ENCODE results near the gene MRPL32.

GRCh38 chr7:42964293-42964692 lies 32.1 kb downstream of the MRPL32 start:
- TF ChIP-seq CTCF (IDR thresholded peaks at IDR 0.05) = no peak
- TF ChIP-seq EP300 (IDR thresholded peaks at IDR 0.05) = no peak
- TF ChIP-seq POLR2A (IDR thresholded peaks at IDR 0.05) = no peak

Data from sigmoid colon (tissue), 4 donors.